GM18526 (cell line): ENCODE data around the gene CDH13.

Experiments used
- POLR2A ChIP-seq: IDR thresholded peaks from 3 replicates; pipeline ENCODE4 v1.6.1; 2011; ENCODE audit not compliant: insufficient read length; ENCODE audit errors: extremely low read depth

CDH13 gene

GRCh38 chr16:83164816-83165215 is 538.0 kb downstream of the CDH13 start:
- TF ChIP-seq POLR2A, result no peak

DNA sequence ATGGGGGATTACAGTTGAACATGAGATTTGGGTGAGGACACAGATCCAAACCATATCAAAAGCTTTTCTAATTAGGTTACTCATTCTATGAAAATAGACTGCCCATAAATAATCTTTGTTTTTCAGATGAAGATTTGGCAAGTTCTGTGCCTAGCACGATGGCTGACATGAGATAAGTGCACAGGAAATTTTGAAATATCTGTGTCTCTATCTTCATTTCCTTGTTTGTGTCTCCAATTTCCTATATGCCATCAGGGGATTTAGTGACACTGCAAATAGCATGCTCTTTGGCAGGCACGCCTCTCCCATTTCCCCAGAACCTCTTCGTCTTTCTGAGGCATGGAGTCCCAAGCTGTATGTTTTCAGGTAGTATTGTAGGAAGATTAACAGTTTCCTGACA is 544.6 kb downstream of the CDH13 start:
- TF ChIP-seq POLR2A, result no peak

GRCh38 chr16:83174671-83175070 is 547.9 kb downstream of the CDH13 start:
- TF ChIP-seq POLR2A, result no peak

DNA sequence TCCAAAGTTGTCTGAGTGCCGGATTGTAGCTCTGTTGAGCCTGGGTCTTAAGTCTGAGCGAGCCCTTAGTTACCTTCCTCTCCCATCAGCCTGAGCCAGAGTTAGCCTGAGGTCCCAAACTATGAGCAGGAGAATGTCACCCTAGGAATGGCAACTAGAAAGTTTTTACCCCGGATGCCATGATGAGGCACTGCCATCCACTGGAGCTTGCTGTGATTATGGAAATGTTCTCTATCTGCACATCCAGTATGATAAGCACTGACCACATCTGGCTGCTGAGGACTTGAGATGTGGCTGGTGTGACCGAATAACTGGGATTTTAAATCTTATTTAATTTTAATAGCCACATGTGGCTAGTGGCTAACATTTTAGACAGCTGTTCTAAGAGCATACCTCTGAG is 550.0 kb downstream of the CDH13 start:
- no peak for TF ChIP-seq POLR2A

DNA sequence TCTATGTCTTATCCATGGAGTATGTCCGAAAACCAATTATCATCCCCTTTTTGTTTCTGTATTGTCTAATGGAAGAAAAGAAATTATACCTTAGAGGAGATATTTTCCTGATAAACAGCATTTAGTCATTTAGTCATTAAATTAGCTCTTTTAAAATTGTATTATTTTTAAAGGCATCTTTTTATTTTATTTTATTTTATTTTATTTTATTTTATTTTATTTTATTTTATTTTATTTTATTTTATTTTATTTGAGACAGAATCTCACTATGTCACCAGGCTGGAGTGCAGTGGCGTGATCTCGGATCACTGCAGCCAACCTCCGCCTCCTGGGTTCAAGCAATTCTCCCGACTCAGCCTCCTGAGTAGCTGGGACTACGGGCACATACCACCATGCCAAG is 559.1 kb downstream of the CDH13 start:
- no peak for TF ChIP-seq POLR2A

DNA sequence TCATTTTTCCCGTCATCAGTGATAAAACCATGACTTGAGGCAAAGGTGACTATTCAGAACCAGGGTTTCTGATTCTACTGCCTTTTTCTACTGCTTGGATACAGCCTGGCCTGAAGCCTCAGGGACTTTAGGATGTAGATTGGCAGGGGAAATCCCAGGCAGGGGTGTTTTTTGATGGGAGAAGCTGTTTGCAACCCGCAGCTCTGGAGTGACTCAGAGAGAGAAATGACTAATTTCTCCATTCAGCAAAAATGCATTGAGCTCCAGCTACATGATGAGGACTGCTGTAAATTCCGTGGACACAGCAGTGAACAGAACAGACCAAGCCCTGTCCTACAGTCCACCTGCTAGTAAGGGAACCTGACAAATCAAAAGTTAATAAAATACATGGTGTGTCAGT is 560.6 kb downstream of the CDH13 start:
- no peak for TF ChIP-seq POLR2A

DNA sequence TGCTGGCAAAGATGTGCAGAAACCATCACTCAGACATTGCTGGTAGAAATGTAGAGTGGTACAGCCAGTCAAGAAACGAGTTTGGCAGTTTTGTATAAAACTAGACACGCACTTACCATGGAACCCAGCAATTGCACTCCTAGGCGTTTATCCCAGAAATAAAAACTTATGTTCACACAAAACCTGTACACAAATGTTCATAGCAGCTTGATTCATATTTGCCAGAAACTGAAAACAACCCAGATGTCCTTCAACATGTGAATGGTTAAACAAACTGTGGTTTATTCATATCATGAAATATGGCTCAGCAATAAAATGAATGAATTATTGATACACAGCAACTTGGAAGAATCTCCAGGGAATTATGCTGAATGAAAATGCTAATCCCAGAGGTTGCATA is 570.0 kb downstream of the CDH13 start:
- TF ChIP-seq POLR2A, result no peak

- TF ChIP-seq POLR2A, result no peak
These were observed 570.7 kb downstream of the CDH13 start for GRCh38 chr16:83197450-83197849.

DNA sequence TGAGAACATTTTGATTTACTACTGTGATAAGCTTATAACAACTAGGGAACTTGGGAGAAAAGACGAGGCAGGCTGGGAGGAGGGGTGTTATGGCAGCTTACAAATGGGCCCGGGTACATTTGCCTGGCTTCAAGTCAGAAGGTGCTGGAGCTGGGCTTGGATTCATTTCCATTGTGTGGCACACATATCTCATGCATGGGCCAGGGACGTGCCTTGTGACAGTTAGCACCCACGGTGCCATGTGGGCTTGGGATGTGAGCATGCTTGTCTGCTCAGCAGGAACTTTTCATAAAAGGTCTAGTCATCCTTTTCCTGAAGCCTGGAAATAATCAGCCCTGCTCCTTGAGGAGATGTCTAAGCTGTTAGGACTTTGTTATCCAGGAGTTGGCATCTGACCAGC is 572.2 kb downstream of the CDH13 start:
- no peak for TF ChIP-seq POLR2A

DNA sequence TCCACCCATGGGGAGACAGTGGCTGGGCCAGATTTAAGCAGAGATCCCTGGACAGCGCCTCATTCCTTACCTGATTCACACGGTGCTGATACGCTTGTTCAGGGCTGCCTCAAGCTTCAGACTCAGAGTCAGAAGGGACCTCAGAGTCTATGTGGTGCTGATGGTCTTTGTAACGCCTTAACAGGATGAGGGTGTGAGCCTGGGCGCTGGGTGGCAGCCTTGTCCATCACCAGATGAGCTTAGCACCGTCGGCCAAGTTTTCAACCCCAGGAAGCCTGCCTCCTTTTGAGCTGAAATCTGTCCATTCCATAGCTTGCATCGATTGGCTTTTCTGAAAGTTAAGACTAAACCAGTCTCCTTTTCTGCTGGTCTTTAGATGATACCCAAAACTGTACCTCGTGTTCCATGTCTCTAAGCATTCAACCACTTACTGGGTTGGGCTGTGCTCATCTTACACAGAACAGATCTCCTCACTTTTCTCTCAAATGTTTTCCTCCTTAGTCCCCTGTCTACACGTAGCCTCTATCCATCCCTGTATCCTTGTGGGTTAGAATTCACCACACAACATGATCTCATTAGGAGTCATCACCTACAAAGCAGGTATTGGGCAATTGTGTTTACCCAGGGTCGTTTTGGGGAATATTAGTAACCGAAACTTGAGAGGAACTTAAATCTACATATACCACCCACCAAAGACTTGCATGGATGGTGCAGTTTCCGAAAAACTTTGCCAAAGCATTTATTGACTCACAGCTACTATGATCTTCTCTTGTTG is 573.4 kb downstream of the CDH13 start:
- TF ChIP-seq POLR2A, result no peak

- TF ChIP-seq POLR2A, result no peak
These were observed 575.0 kb downstream of the CDH13 start for GRCh38 chr16:83201748-83202147.

- TF ChIP-seq POLR2A, result no peak
These were observed 579.1 kb downstream of the CDH13 start for GRCh38 chr16:83205896-83206295.

GRCh38 chr16:83206426-83206825 is 579.7 kb downstream of the CDH13 start:
- TF ChIP-seq POLR2A, result no peak

GRCh38 chr16:83211711-83212110 is 584.9 kb downstream of the CDH13 start:
- no peak for TF ChIP-seq POLR2A

DNA sequence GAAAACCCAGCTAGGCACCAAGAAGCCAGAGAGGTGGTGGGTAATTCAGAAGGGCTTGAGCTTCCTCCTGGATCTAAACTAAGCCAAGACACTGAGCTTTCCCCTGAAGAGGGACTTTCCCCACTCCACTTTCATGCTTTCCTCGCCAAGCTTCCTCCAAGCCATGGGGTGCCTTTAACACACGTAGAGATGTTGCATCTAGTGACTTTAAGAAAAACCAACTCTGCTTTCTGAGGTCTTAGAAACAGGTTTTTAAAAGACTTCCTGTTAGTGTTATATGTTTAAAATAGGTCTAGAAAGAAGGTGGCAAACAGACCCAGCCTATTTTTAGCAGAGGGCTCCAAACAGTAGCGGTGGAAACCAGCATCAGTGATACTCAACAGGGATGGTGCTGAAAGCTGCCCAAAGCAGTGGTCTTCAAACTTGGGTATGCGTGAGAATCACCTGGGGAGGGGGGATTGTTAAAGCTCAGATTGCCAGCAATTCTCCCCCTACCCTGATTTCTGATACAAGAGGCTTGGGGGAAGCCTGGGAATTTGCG is 585.6 kb downstream of the CDH13 start:
- no peak for TF ChIP-seq POLR2A

DNA sequence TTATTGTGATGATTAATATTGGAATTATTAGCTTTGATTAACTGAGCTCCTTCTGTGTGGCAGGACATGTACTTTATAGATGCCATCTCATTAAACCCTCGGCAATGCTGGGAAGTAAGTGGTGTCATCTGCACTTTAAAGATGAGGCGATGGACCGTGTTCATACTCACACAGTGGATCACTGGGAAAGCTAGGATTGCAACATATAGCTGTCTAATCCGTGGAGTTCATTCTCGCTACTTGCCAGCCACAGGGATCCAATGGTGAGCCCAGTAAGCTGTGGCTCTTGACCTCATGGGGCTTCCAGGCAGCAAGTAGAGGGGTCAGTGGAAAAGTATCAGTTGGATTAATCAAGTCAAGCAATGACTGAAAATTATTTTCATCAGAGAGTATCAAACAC is 587.9 kb downstream of the CDH13 start:
- TF ChIP-seq POLR2A, result no peak

DNA sequence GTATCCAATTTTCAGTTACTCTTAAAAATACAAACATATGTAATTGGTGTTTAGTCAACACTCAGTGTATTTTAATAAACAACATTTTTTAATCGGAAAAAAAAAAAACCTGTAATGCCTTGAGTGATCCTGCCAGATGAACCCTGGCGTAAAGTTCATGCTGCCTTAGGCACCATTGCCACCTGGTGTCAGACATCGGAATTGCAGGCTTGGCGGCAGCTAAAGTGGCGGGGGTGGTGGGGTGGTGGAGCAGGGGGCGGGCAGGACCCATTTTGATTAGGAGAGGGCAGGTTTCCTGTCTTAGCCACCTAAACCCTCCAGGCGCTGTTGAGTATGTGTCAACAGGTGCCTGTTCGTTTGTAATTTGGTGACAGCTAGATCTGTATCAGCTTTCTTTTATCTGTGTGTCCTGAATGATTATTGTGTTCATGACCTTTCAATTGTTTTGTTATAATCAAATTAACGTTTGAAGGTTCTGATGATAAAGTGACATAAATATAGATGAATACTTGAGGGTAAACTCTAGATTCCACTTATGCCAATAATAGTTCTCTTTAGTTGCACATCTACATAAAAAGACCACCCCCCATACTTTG is 588.7 kb downstream of the CDH13 start:
- TF ChIP-seq POLR2A, result no peak
